HEK293 (cell line): ENCODE results near the gene C17orf67.

ENCODE experiments used
- CTCF ChIA-PET: fragments of 350-600 bp; formaldehyde crosslinking; extraction: SDS; loops from one replicate; lab custom pipeline; 2021; ENCODE audit warnings: antibody characterized with exemption; lab: Yijun Ruan, JAX
- POLR2A ChIA-PET: fragments of 300-600 bp; formaldehyde crosslinking; extraction: SDS; loops from one replicate; lab custom pipeline; 2020; ENCODE audit warnings: antibody characterized with exemption, inconsistent platforms; lab: Yijun Ruan, JAX
- H3K27ac ChIP-seq: fragments of 200-500 bp; sonication (Bioruptor generic); 2 replicates; pipeline ENCODE4 v1.5.1; 2014; ENCODE audit warnings: low read depth, low read length, control low read depth, inconsistent platforms; ENCODE audit errors: extremely low read depth
- H3K36me3 ChIP-seq, 2 experiments: fragments of 200-500 bp in 1 of 2; sonication (Bioruptor generic) in 1 of 2; 1 replicate in 1 of 2; 2 replicates in 1 of 2; pipeline ENCODE4 v1.5.1; 2014 to 2017; ENCODE audit warnings: inconsistent platforms in 2 of 2, low read length in 2 of 2; ENCODE audit not compliant: control insufficient read depth in 2 of 2, insufficient read depth in 1 of 2
- H3K4me1 ChIP-seq: fragments of 200-500 bp; sonication (Bioruptor generic); 2 replicates; pipeline ENCODE4 v1.5.1; 2014; ENCODE audit warnings: mild to moderate bottlenecking, low read length, inconsistent platforms; ENCODE audit not compliant: control insufficient read depth, insufficient read depth
- H3K4me3 ChIP-seq: 2 replicates; pipeline ENCODE4 v1.5.1; 2011; ENCODE audit warnings: low read depth, mild to moderate bottlenecking, control low read depth, low read length, moderate library complexity
- H3K9me3 ChIP-seq: fragments of 200-500 bp; sonication (Bioruptor generic); 2 replicates; pipeline ENCODE4 v1.5.1; 2014; ENCODE audit warnings: low read depth, low read length, inconsistent platforms; ENCODE audit not compliant: control insufficient read depth, insufficient read depth
- IKZF3 ChIP-seq: fragments of 450-650 bp; IDR thresholded peaks from 2 replicates; pipeline ENCODE4 v1.5.0; 2018; ENCODE audit warnings: missing biosample characterization, mild to moderate bottlenecking, missing genetic modification characterization, moderate library complexity
- MEIS1 ChIP-seq: sonication (generic); formaldehyde crosslinking; IDR thresholded peaks from 2 replicates; pipeline ENCODE4 v1.8.1; 2022; ENCODE audit warnings: missing genetic modification reagents, mild to moderate bottlenecking, borderline replicate concordance
- MYNN ChIP-seq: fragments of 450-650 bp; formaldehyde crosslinking; IDR thresholded peaks from 2 replicates; pipeline ENCODE4 v1.5.1; 2016; ENCODE audit warnings: missing biosample characterization, missing genetic modification characterization, borderline replicate concordance
- PRDM1 ChIP-seq: fragments of 450-650 bp; formaldehyde crosslinking; IDR thresholded peaks from 2 replicates; pipeline ENCODE4; 2016; ENCODE audit warnings: missing biosample characterization, missing genetic modification characterization
- SP7 ChIP-seq: fragments of 450-650 bp; formaldehyde crosslinking; IDR thresholded peaks from 2 replicates; pipeline ENCODE4 v1.5.1; 2016; ENCODE audit warnings: missing biosample characterization, missing genetic modification characterization
- ZBTB20 ChIP-seq: fragments of 450-650 bp; formaldehyde crosslinking; IDR thresholded peaks from 2 replicates; pipeline ENCODE4 v1.5.1; 2016; ENCODE audit warnings: missing biosample characterization, missing genetic modification characterization
- ZBTB48 ChIP-seq: fragments of 450-650 bp; formaldehyde crosslinking; IDR thresholded peaks from 2 replicates; pipeline ENCODE4 v1.5.1; 2016; ENCODE audit warnings: missing biosample characterization, missing genetic modification characterization
- ZBTB8A ChIP-seq: fragments of 450-650 bp; formaldehyde crosslinking; IDR thresholded peaks from 2 replicates; pipeline ENCODE4 v1.5.1; 2016; ENCODE audit warnings: missing biosample characterization, missing genetic modification characterization
- ZEB2 ChIP-seq: fragments of 450-650 bp; formaldehyde crosslinking; IDR thresholded peaks from 2 replicates; pipeline ENCODE4 v1.5.1; 2016; ENCODE audit warnings: missing biosample characterization, missing genetic modification characterization
- ZNF114 ChIP-seq: fragments of 450-650 bp; formaldehyde crosslinking; IDR thresholded peaks from 2 replicates; pipeline ENCODE4 v1.5.0; 2017; ENCODE audit warnings: missing biosample characterization, missing genetic modification characterization
- ZNF211 ChIP-seq: fragments of 450-650 bp; formaldehyde crosslinking; IDR thresholded peaks from 2 replicates; pipeline ENCODE4 v1.5.1; 2016; ENCODE audit warnings: low read depth, missing biosample characterization, missing genetic modification characterization
- ZNF23 ChIP-seq: fragments of 450-650 bp; formaldehyde crosslinking; IDR thresholded peaks from 2 replicates; pipeline ENCODE4 v1.5.1; 2016; ENCODE audit warnings: missing biosample characterization, missing genetic modification characterization, borderline replicate concordance
- ZNF354C ChIP-seq: fragments of 450-650 bp; formaldehyde crosslinking; IDR thresholded peaks from 2 replicates; pipeline ENCODE4 v1.5.1; 2016; ENCODE audit warnings: missing biosample characterization, missing genetic modification characterization, low read depth, borderline replicate concordance
- ZNF513 ChIP-seq: fragments of 450-650 bp; IDR thresholded peaks from 2 replicates; pipeline ENCODE4 v1.5.1; 2018; ENCODE audit warnings: missing biosample characterization, missing genetic modification characterization
- ZNF544 ChIP-seq: fragments of 450-650 bp; formaldehyde crosslinking; IDR thresholded peaks from 2 replicates; pipeline ENCODE4 v1.5.0; 2017; ENCODE audit warnings: missing biosample characterization, missing genetic modification characterization
- ZNF558 ChIP-seq: fragments of 450-650 bp; formaldehyde crosslinking; IDR thresholded peaks from 2 replicates; pipeline ENCODE4 v1.5.1; 2016; ENCODE audit warnings: missing biosample characterization, missing genetic modification characterization
- ZNF629 ChIP-seq: fragments of 450-650 bp; formaldehyde crosslinking; IDR thresholded peaks from 2 replicates; pipeline ENCODE4 v1.5.1; 2017; ENCODE audit warnings: missing biosample characterization, missing genetic modification characterization
- ZSCAN18 ChIP-seq: fragments of 450-650 bp; formaldehyde crosslinking; IDR thresholded peaks from 2 replicates; pipeline ENCODE4 v1.5.1; 2016; ENCODE audit warnings: missing biosample characterization, missing genetic modification characterization
- ZSCAN30 ChIP-seq: fragments of 450-650 bp; IDR thresholded peaks from 2 replicates; pipeline ENCODE4 v1.5.1; 2018; ENCODE audit warnings: missing biosample characterization, mild to moderate bottlenecking, missing genetic modification characterization, moderate library complexity
- TF ChIP-seq, protein P1 (sequence below): fragments of 450-650 bp; formaldehyde crosslinking; IDR thresholded peaks from 2 replicates; pipeline ENCODE4 v1.5.1; 2016; ENCODE audit warnings: missing biosample characterization, missing genetic modification characterization
- TF ChIP-seq, protein P2 (sequence below): fragments of 450-650 bp; formaldehyde crosslinking; IDR thresholded peaks from 2 replicates; pipeline ENCODE4 v1.5.1; 2017; ENCODE audit warnings: missing biosample characterization, missing genetic modification characterization
- TF ChIP-seq, protein P3 (sequence below): fragments of 450-650 bp; formaldehyde crosslinking; IDR thresholded peaks from 2 replicates; pipeline ENCODE4 v1.5.1; 2016; ENCODE audit warnings: missing biosample characterization, missing genetic modification characterization

The C17orf67 gene

DNA sequence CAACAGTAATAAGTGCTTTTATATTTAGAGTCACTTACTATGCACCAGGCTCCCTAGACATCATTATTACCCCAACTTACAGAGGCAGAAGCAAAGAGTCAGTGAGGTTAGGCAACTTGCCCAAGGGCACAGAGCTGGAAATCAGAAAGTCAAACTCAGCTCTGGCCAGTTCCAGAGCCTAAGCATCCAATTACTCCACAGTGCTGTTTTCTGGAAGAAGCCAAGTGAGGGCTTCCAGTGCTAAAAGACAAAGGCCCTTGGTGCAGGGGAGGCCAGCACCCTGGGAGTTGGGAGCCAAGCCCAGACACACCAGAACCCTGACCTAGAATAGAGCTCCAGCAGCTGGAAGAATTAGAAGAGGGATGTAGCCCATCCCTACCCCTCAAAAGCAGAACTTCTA, 40.2 kb downstream of the C17orf67 start (continued):
- TF ChIP-seq ZSCAN18 (tag by site-specific recombination) (no peak), ZEB2 (no peak), ZSCAN30 (no peak), PRDM1 (no peak), ZNF629 (no peak)

GRCh38 chr17:56792267-56792666, 41.5 kb downstream of the C17orf67 start:
- POLR2A ChIA-PET: no interaction called here
- peaks cover 15% of the 10 kb centered on the region; the same call in 1 of the 2 replicates for H3K4me1 ChIP-seq
- CTCF ChIA-PET: interaction anchor here (0.6 kb wide), 1 partner anchor 1305 kb away, joined by 3 read pairs; no protein-coding TSS in a partner anchor
- H3K36me3 ChIP-seq: no peaks in the 10 kb centered on the region
- TF ChIP-seq ZNF23 (tag by site-specific recombination) (no peak), ZBTB20 (tag by site-specific recombination) (no peak), ZNF513 (peak; percentile 69), ZNF114 (no peak), ZNF211 (no peak), ZBTB8A (no peak), IKZF3 (tag by site-specific recombination) (no peak)
- TF ChIP-seq, protein P1, sequence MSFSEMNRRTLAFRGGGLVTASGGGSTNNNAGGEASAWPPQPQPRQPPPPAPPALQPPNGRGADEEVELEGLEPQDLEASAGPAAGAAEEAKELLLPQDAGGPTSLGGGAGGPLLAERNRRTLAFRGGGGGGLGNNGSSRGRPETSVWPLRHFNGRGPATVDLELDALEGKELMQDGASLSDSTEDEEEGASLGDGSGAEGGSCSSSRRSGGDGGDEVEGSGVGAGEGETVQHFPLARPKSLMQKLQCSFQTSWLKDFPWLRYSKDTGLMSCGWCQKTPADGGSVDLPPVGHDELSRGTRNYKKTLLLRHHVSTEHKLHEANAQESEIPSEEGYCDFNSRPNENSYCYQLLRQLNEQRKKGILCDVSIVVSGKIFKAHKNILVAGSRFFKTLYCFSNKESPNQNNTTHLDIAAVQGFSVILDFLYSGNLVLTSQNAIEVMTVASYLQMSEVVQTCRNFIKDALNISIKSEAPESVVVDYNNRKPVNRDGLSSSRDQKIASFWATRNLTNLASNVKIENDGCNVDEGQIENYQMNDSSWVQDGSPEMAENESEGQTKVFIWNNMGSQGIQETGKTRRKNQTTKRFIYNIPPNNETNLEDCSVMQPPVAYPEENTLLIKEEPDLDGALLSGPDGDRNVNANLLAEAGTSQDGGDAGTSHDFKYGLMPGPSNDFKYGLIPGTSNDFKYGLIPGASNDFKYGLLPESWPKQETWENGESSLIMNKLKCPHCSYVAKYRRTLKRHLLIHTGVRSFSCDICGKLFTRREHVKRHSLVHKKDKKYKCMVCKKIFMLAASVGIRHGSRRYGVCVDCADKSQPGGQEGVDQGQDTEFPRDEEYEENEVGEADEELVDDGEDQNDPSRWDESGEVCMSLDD (tag by site-specific recombination): no peak
- H3K4me3 ChIP-seq: no peak overlapping the region
- H3K9me3 ChIP-seq: no peaks in the 10 kb centered on the region
- H3K27ac ChIP-seq: no peak overlapping the region

DNA sequence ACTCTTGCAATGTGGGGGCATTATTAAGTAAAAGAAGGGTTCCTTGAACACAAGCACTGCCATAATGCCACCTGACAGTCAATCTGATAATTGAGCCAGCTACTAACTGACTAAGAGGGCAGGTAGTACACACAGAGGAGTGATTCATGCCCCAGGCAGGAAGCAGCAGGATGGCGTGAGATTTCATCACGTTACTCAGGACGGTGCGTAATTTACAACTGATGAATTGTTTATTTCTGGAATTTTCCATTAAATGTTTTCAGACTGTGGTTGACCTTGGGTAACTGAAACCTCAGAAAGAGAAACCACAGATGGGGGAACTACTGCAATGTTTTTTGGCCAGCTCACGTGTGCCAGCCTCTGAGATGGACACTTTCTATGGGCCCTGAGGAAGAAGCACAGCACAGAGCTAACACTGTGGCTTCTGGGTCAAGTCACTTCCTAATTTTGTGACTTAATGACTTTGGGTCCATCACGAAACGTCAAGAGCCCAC, 46.7 kb downstream of the C17orf67 start:
- ChIA-PET POLR2A (interaction anchor here (1.1 to 1.3 kb wide), 2 partner anchors 48 to 194 kb away, joined by 3 read pairs; partner anchors contain the start of gene NOG), CTCF (no interaction called here)
- TF ChIP-seq ZNF544 (tag by site-specific recombination) (no peak), MYNN (tag by site-specific recombination) (no peak), ZBTB48 (tag by site-specific recombination) (no peak), SP7 (no peak), MEIS1 (CRISPR knock-in tag) (no peak), ZNF354C (tag by site-specific recombination) (no peak), ZNF558 (tag by site-specific recombination) (no peak)
- TF ChIP-seq, protein P2, sequence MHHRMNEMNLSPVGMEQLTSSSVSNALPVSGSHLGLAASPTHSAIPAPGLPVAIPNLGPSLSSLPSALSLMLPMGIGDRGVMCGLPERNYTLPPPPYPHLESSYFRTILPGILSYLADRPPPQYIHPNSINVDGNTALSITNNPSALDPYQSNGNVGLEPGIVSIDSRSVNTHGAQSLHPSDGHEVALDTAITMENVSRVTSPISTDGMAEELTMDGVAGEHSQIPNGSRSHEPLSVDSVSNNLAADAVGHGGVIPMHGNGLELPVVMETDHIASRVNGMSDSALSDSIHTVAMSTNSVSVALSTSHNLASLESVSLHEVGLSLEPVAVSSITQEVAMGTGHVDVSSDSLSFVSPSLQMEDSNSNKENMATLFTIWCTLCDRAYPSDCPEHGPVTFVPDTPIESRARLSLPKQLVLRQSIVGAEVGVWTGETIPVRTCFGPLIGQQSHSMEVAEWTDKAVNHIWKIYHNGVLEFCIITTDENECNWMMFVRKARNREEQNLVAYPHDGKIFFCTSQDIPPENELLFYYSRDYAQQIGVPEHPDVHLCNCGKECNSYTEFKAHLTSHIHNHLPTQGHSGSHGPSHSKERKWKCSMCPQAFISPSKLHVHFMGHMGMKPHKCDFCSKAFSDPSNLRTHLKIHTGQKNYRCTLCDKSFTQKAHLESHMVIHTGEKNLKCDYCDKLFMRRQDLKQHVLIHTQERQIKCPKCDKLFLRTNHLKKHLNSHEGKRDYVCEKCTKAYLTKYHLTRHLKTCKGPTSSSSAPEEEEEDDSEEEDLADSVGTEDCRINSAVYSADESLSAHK (tag by site-specific recombination): peak; percentile 46; the same call in 1 of the 2 replicates
- TF ChIP-seq, protein P3, sequence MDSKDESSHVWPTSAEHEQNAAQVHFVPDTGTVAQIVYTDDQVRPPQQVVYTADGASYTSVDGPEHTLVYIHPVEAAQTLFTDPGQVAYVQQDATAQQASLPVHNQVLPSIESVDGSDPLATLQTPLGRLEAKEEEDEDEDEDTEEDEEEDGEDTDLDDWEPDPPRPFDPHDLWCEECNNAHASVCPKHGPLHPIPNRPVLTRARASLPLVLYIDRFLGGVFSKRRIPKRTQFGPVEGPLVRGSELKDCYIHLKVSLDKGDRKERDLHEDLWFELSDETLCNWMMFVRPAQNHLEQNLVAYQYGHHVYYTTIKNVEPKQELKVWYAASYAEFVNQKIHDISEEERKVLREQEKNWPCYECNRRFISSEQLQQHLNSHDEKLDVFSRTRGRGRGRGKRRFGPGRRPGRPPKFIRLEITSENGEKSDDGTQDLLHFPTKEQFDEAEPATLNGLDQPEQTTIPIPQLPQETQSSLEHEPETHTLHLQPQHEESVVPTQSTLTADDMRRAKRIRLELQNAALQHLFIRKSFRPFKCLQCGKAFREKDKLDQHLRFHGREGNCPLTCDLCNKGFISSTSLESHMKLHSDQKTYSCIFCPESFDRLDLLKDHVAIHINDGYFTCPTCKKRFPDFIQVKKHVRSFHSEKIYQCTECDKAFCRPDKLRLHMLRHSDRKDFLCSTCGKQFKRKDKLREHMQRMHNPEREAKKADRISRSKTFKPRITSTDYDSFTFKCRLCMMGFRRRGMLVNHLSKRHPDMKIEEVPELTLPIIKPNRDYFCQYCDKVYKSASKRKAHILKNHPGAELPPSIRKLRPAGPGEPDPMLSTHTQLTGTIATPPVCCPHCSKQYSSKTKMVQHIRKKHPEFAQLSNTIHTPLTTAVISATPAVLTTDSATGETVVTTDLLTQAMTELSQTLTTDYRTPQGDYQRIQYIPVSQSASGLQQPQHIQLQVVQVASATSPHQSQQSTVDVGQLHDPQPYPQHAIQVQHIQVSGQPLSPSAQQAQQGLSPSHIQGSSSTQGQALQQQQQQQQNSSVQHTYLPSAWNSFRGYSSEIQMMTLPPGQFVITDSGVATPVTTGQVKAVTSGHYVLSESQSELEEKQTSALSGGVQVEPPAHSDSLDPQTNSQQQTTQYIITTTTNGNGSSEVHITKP: 0 out of 2 replicates have a peak, but pooled peaks have one; percentile 40

More for the DNA sequence above, 46.7 kb downstream of the C17orf67 start:
- Histone ChIP-seq H3K36me3 (no peaks in the 10 kb centered on the region), H3K4me1 (peaks cover 3% of the 10 kb centered on the region; the same call in 1 of the 2 replicates), H3K4me3 (no peak overlapping the region), H3K9me3 (no peaks in the 10 kb centered on the region), H3K27ac (no peak overlapping the region)
